H9 (cell line): ENCODE results near the gene FOXK1. TPM values are rescaled to one million over a fixed set of nuclear protein-coding genes. Genes with fewer than 3 reads are reported as not detected.
A peak's percentile ranks its signal among the peaks of the same experiment; 100 is the strongest.

Experiments used
- DNase-seq: peaks from one replicate; pipeline ENCODE4 v3.0.0-alpha.2; 2017
- H2AFZ ChIP-seq: one replicate; pipeline ENCODE4 v1.6.1; 2013; ENCODE audit warnings: mild to moderate bottlenecking, low read length, control low read depth, moderate library complexity
- H2AK5ac ChIP-seq: 2 replicates; pipeline ENCODE4 v1.6.1; 2013; ENCODE audit warnings: low read length, control low read depth, mixed read lengths; ENCODE audit not compliant: insufficient read length
- H2BK120ac ChIP-seq: one replicate; pipeline ENCODE4 v1.6.1; 2013; ENCODE audit warnings: low read depth, mild to moderate bottlenecking, low read length, control low read depth, inconsistent platforms; ENCODE audit not compliant: poor library complexity, severe bottlenecking
- H2BK12ac ChIP-seq: 2 replicates; pipeline ENCODE4 v1.6.1; 2013; ENCODE audit warnings: low read length, control low read depth, mixed read lengths, low read depth; ENCODE audit not compliant: insufficient read length
- H2BK15ac ChIP-seq: 2 replicates; pipeline ENCODE4 v1.6.1; 2013; ENCODE audit warnings: low read depth, low read length, control low read depth
- H2BK20ac ChIP-seq: one replicate; pipeline ENCODE4 v1.6.1; 2013; ENCODE audit warnings: low read depth, mild to moderate bottlenecking, low read length, control low read depth, inconsistent platforms; ENCODE audit not compliant: poor library complexity, severe bottlenecking
- H2BK5ac ChIP-seq: 2 replicates; pipeline ENCODE4 v1.6.1; 2013; ENCODE audit warnings: low read length, control low read depth, mixed read lengths; ENCODE audit not compliant: insufficient read length
- H3K14ac ChIP-seq: 2 replicates; pipeline ENCODE4 v1.6.1; 2013; ENCODE audit warnings: low read length, control low read depth; ENCODE audit not compliant: insufficient read depth
- H3K18ac ChIP-seq: 2 replicates; pipeline ENCODE4 v1.6.1; 2013; ENCODE audit warnings: low read depth, mild to moderate bottlenecking, mixed read lengths, low read length, control low read depth; ENCODE audit not compliant: insufficient read length
- H3K23ac ChIP-seq: 2 replicates; pipeline ENCODE4 v1.6.1; 2013; ENCODE audit warnings: low read length, control low read depth, mixed read lengths, low read depth; ENCODE audit not compliant: insufficient read length
- H3K23me2 ChIP-seq: 2 replicates; pipeline ENCODE4 v1.6.1; 2013; ENCODE audit warnings: low read depth, mild to moderate bottlenecking, mixed read lengths, low read length, control low read depth; ENCODE audit not compliant: insufficient read length, poor library complexity, severe bottlenecking
- H3K27ac ChIP-seq: 2 replicates; pipeline ENCODE4 v1.5.1; 2013; ENCODE audit warnings: low read length, control low read depth, mixed read lengths, low read depth; ENCODE audit not compliant: insufficient read length
- H3K27me3 ChIP-seq: 2 replicates; pipeline ENCODE4 v1.6.1; 2013; ENCODE audit warnings: low read length, control low read depth, inconsistent platforms; ENCODE audit not compliant: insufficient read depth
- H3K4ac ChIP-seq: 2 replicates; pipeline ENCODE4 v1.6.1; 2013; ENCODE audit warnings: low read depth, mild to moderate bottlenecking, control low read depth, inconsistent platforms, low read length, moderate library complexity
- H3K4me1 ChIP-seq: 2 replicates; pipeline ENCODE4 v1.6.1; 2013; ENCODE audit warnings: low read length, control low read depth, inconsistent platforms; ENCODE audit not compliant: insufficient read depth
- H3K4me2 ChIP-seq: 2 replicates; pipeline ENCODE4 v1.6.1; 2013; ENCODE audit warnings: low read length, control low read depth, mixed read lengths; ENCODE audit not compliant: insufficient read length, insufficient read depth
- H3K56ac ChIP-seq: 2 replicates; pipeline ENCODE4 v1.6.1; 2013; ENCODE audit warnings: low read depth, mild to moderate bottlenecking, mixed read lengths, low read length, control low read depth; ENCODE audit not compliant: insufficient read length
- H3K79me1 ChIP-seq: 2 replicates; pipeline ENCODE4 v1.6.1; 2013; ENCODE audit warnings: low read depth, mild to moderate bottlenecking, moderate library complexity, low read length, control low read depth, inconsistent platforms; ENCODE audit not compliant: insufficient read depth, poor library complexity, severe bottlenecking
- H3K79me2 ChIP-seq: 2 replicates; pipeline ENCODE4 v1.6.1; 2013; ENCODE audit warnings: low read length, control low read depth, inconsistent platforms; ENCODE audit not compliant: insufficient read depth
- H3K9ac ChIP-seq: 2 replicates; pipeline ENCODE4 v1.6.1; 2013; ENCODE audit warnings: low read length, control low read depth, mixed read lengths; ENCODE audit not compliant: insufficient read length; ENCODE audit errors: extremely low read depth
- H3K9me3 ChIP-seq: one replicate; pipeline ENCODE4 v1.6.1; 2013; ENCODE audit warnings: low read depth, low read length, inconsistent platforms; ENCODE audit not compliant: control insufficient read depth
- H3T11ph ChIP-seq: one replicate; pipeline ENCODE4 v1.6.1; 2013; ENCODE audit warnings: mild to moderate bottlenecking, low read length, control low read depth, inconsistent platforms
- H4K20me1 ChIP-seq: one replicate; pipeline ENCODE4 v1.6.1; 2013; ENCODE audit not compliant: control insufficient read depth, insufficient read length, insufficient read depth
- H4K5ac ChIP-seq: 2 replicates; pipeline ENCODE4 v1.6.1; 2013; ENCODE audit warnings: low read depth, mild to moderate bottlenecking, mixed read lengths, low read length, control low read depth; ENCODE audit not compliant: insufficient read length
- H4K8ac ChIP-seq: replicated peaks from 2 replicates; pipeline ENCODE4 v1.6.1; 2013; ENCODE audit warnings: low read length, control low read depth, mixed read lengths, low read depth; ENCODE audit not compliant: insufficient read length
- H4K91ac ChIP-seq: 2 replicates; pipeline ENCODE4 v1.6.1; 2013; ENCODE audit warnings: low read depth, mild to moderate bottlenecking, moderate library complexity, mixed read lengths, low read length, control low read depth; ENCODE audit not compliant: insufficient read length
- H3K27ac Mint-ChIP-seq, 3 experiments: 2 replicates in 2 of 3; 3 replicates in 1 of 3; pipeline ENCODE4 v1.8.0; 2020 to 2021; ENCODE audit warnings: mixed read lengths in 3 of 3, mild to moderate bottlenecking in 1 of 3, moderate library complexity in 1 of 3
- H3K27me3 Mint-ChIP-seq: 2 replicates; pipeline ENCODE4 v1.8.0; 2021; ENCODE audit warnings: low read depth, mild to moderate bottlenecking, moderate library complexity, mixed read lengths
- H3K36me3 Mint-ChIP-seq, 3 experiments: 2 replicates in 2 of 3; 3 replicates in 1 of 3; pipeline ENCODE4 v1.8.0; 2020 to 2021; ENCODE audit warnings: low read depth in 3 of 3, mixed read lengths in 3 of 3; ENCODE audit not compliant: insufficient read depth in 1 of 3
- H3K4me1 Mint-ChIP-seq, 2 experiments: 2 replicates each; pipeline ENCODE4 v1.8.0; 2020; ENCODE audit warnings: mixed read lengths in 2 of 2
- H3K4me3 Mint-ChIP-seq, 2 experiments: 2 replicates in 1 of 2; 3 replicates in 1 of 2; pipeline ENCODE4 v1.8.0; 2020 to 2021; ENCODE audit warnings: mild to moderate bottlenecking in 2 of 2, mixed read lengths in 2 of 2, moderate library complexity in 1 of 2
- H3K9me3 Mint-ChIP-seq, 2 experiments: 2 replicates in 1 of 2; 3 replicates in 1 of 2; pipeline ENCODE4 v1.8.0; 2020; ENCODE audit warnings: mild to moderate bottlenecking in 2 of 2, mixed read lengths in 2 of 2, moderate library complexity in 1 of 2
- WGBS: extraction: QIAGEN DNeasy Blood & Tissue Kit; methylation state at CpG from one replicate; pipeline ENCODE4 v1.1.7; 2013; ENCODE audit warnings: missing lambda C conversion rate, low lambda C conversion rate, mixed read lengths; ENCODE audit not compliant: insufficient read length; ENCODE audit errors: extremely low coverage; 5-methylcytosine and 5-hydroxymethylcytosine counted together
- long read RNA-seq: library from polyadenylated mRNA; unstranded; transcript quantifications from one replicate; pipeline ENCODE4 v2.0.0, GENCODE V29; 2020
- total RNA-seq: library from RNA; stranded (reverse); gene quantifications from 2 replicates; pipeline ENCODE4 v1.2.1, GENCODE V29; 2021
- TF ChIP-seq, protein P1 (sequence below): fragments of 200-600 bp; sonication (generic); conservative IDR thresholded peaks from 3 replicates; pipeline ENCODE4 v1.8.0; 2021; ENCODE audit warnings: antibody characterized with exemption, mild to moderate bottlenecking

The FOXK1 gene
- total RNA-seq: 14.4 and 14.8 TPM in 2 replicates
- long read RNA-seq, partial matches to known transcripts: 0 of 2 reads
- long read RNA-seq, other reads (novel, unspliced or antisense): 2 of 2 reads

- DNase-seq: peak; percentile 59
- Histone ChIP-seq H4K20me1 (no peaks in the 10 kb centered on the region), H3K4ac (no peak within 1 kb of the TSS), H3K9me3 (no peaks in the 10 kb centered on the region), H2BK12ac (no peak within 1 kb of the TSS), H3K9ac (no peak within 1 kb of the TSS), H3K23me2 (peaks cover 7% of the 10 kb centered on the region), H3K14ac (peak within 1 kb of the TSS; percentile 4; the same call in 1 of the 2 replicates), H3K18ac (peak within 1 kb of the TSS; percentile 23), H3K23ac (no peak within 1 kb of the TSS), H2BK20ac (no peak within 1 kb of the TSS), H3K4me1 (no peaks in the 10 kb centered on the region), H4K91ac (no peak within 1 kb of the TSS), H2BK5ac (no peak within 1 kb of the TSS), H2AK5ac (no peak within 1 kb of the TSS), H3K79me1 (peaks cover 4% of the 10 kb centered on the region), H2AFZ (no peak within 1 kb of the TSS), H3K27me3 (peaks cover 8% of the 10 kb centered on the region; the same call in 1 of the 2 replicates), H3K79me2 (0 out of 2 replicates have a peak, but pooled peaks cover 2% of the 10 kb centered on the region), H3K27ac (no peak within 1 kb of the TSS), H3K4me2 (peak within 1 kb of the TSS; percentile 36), H3K56ac (no peak within 1 kb of the TSS), H2BK15ac (no peak within 1 kb of the TSS), H4K8ac (no peak within 1 kb of the TSS), H3T11ph (no peak within 1 kb of the TSS), H4K5ac (no peak within 1 kb of the TSS), H2BK120ac (no peak within 1 kb of the TSS)
- Mint-ChIP-seq H3K36me3 (peaks cover 0 to 6% (median 2%) of the 10 kb centered on the region in 3 experiments; a peak in 3 of 7 replicates), H3K27me3 (peaks cover 56% of the 10 kb centered on the region), H3K9me3 (peaks cover 0 to 5% of the 10 kb centered on the region in 2 experiments; a peak in 1 of 5 replicates), H3K4me3 (peak within 1 kb of the TSS; percentile 65 to 84), H3K4me1 (peaks cover 10 to 12% of the 10 kb centered on the region in 2 experiments), H3K27ac (peak within 1 kb of the TSS in 1 of 3 experiments; percentile 94; a peak in 1 of 7 replicates)
- TF ChIP-seq, protein P1, sequence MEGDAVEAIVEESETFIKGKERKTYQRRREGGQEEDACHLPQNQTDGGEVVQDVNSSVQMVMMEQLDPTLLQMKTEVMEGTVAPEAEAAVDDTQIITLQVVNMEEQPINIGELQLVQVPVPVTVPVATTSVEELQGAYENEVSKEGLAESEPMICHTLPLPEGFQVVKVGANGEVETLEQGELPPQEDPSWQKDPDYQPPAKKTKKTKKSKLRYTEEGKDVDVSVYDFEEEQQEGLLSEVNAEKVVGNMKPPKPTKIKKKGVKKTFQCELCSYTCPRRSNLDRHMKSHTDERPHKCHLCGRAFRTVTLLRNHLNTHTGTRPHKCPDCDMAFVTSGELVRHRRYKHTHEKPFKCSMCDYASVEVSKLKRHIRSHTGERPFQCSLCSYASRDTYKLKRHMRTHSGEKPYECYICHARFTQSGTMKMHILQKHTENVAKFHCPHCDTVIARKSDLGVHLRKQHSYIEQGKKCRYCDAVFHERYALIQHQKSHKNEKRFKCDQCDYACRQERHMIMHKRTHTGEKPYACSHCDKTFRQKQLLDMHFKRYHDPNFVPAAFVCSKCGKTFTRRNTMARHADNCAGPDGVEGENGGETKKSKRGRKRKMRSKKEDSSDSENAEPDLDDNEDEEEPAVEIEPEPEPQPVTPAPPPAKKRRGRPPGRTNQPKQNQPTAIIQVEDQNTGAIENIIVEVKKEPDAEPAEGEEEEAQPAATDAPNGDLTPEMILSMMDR: no peak
- WGBS: no CpG with 5 or more reads among the region's 116 CpGs
These were observed at the start of gene FOXK1 for GRCh38 chr7:4681886-4682620. FOXK1 (plus strand) TSS chr7:4682295; CDS start chr7:4682309, 14 bp downstream.
